Tibial artery (tissue), 4 donors: ENCODE measurements around the gene TAF1C.

Experiments used
- DNase-seq, 2 donors: peaks; one replicate each; pipeline ENCODE4 v3.0.0-alpha.2; 2019
- H3K27ac ChIP-seq, 2 donors: fragments of 200-600 bp; sonication (generic) in 1 of 2; 1 replicate in 1 of 2; 2 replicates in 1 of 2; pipeline ENCODE4 v1.5.1; 2018 to 2019; ENCODE audit warnings: mild to moderate bottlenecking in 1 of 2
- H3K27me3 ChIP-seq, 2 donors: fragments of 200-600 bp; sonication (generic) in 1 of 2; one replicate each; pipeline versions ENCODE4 v1.5.1 to v1.6.0; 2016 to 2019
- H3K36me3 ChIP-seq, 3 donors: fragments of 200-600 bp; sonication (generic) in 2 of 3; one replicate each; pipeline ENCODE4 v1.5.1; 2016 to 2019; ENCODE audit warnings: mild to moderate bottlenecking in 2 of 3
- H3K4me1 ChIP-seq, 4 donors: fragments of 200-600 bp; sonication (generic) in 2 of 4; 1 replicate in 3 of 4; 2 replicates in 1 of 4; pipeline ENCODE4 v1.5.1; 2016 to 2019
- H3K4me3 ChIP-seq, 2 donors: fragments of 200-600 bp; sonication (generic) in 1 of 2; 1 replicate in 1 of 2; 2 replicates in 1 of 2; pipeline ENCODE4 v1.5.1; 2018 to 2019; ENCODE audit warnings: mild to moderate bottlenecking in 2 of 2
- H3K9me3 ChIP-seq, 3 donors: fragments of 200-600 bp; sonication (generic) in 1 of 3; one replicate each; pipeline ENCODE4 v1.5.1; 2016 to 2019
- CTCF ChIP-seq, 2 experiments: fragments of 200-600 bp in 1 of 2; fragments of 450-650 bp in 1 of 2; IDR thresholded peaks; one replicate each; pipeline ENCODE4 v1.5.1; 2017 to 2019; ENCODE audit warnings: antibody characterized with exemption in 2 of 2, mild to moderate bottlenecking in 1 of 2, moderate library complexity in 1 of 2
- intact Hi-C: fragments of 100-400 bp; cut with DNase I; formaldehyde crosslinking; loops from one replicate; pipeline ENCODE4 v1.15.0; 2023; ENCODE audit warnings: low total_unique reads

Gene TAF1C

GRCh38 chr16:84178892-84179611 lies 7.8 kb downstream of the TAF1C start:
- TF ChIP-seq CTCF (IDR thresholded peaks at IDR 0.05): no peak
- Histone ChIP-seq H3K27ac (peak overlapping the region; percentile 77 to 82), H3K27me3 (no peaks in the 10 kb centered on the region), H3K4me3 (no peak overlapping the region), H3K4me1 (peaks cover 0 to 36% (median 31%) of the 10 kb centered on the region in 4 donors), H3K36me3 (peaks cover 39 to 60% (median 58%) of the 10 kb centered on the region in 3 donors), H3K9me3 (no peaks in the 10 kb centered on the region)
- intact Hi-C loops: no loop called here
- DNase-seq: no peak

GRCh38 chr16:84178146-84178765 lies 8.6 kb downstream of the TAF1C start:
- Histone ChIP-seq H3K4me1 (peaks cover 0 to 35% (median 31%) of the 10 kb centered on the region in 4 donors), H3K27ac (peak overlapping the region; percentile 77 to 82), H3K9me3 (no peaks in the 10 kb centered on the region), H3K27me3 (no peaks in the 10 kb centered on the region), H3K4me3 (no peak overlapping the region), H3K36me3 (peaks cover 39 to 52% (median 50%) of the 10 kb centered on the region in 3 donors)
- no peak for TF ChIP-seq CTCF (IDR thresholded peaks at IDR 0.05)
- DNase-seq: no peak
- intact Hi-C loops: no loop called here

GRCh38 chr16:84177741-84178073 lies 9.2 kb downstream of the TAF1C start:
- intact Hi-C loops: no loop called here
- TF ChIP-seq CTCF (IDR thresholded peaks at IDR 0.05): no peak
- Histone ChIP-seq H3K4me3 (no peak overlapping the region), H3K27ac (peak overlapping the region; percentile 77 to 82), H3K27me3 (no peaks in the 10 kb centered on the region), H3K9me3 (no peaks in the 10 kb centered on the region), H3K4me1 (peaks cover 0 to 35% (median 31%) of the 10 kb centered on the region in 4 donors), H3K36me3 (peaks cover 35 to 46% (median 45%) of the 10 kb centered on the region in 3 donors)
- DNase-seq: no peak

GRCh38 chr16:84176192-84177053 lies 10.4 kb downstream of the TAF1C start:
- peaks cover 0 to 35% (median 31%) of the 10 kb centered on the region in 4 donors for H3K4me1 ChIP-seq
- TF ChIP-seq CTCF (IDR thresholded peaks at IDR 0.05): no peak
- no peak overlapping the region for H3K4me3 ChIP-seq
- intact Hi-C loops: no loop called here
- H3K27ac ChIP-seq: peak overlapping the region; percentile 77 to 82
- DNase-seq: no peak
- H3K27me3 ChIP-seq: no peaks in the 10 kb centered on the region
- peaks cover 25 to 33% (median 32%) of the 10 kb centered on the region in 3 donors for H3K36me3 ChIP-seq
- no peaks in the 10 kb centered on the region for H3K9me3 ChIP-seq

GRCh38 chr16:84175350-84176081 lies 11.3 kb downstream of the TAF1C start:
- peak overlapping the region; percentile 77 to 82 for H3K27ac ChIP-seq
- no peaks in the 10 kb centered on the region for H3K9me3 ChIP-seq
- peak; percentile 72 to 74 for TF ChIP-seq CTCF (IDR thresholded peaks at IDR 0.05)
- peaks cover 16 to 24% (median 23%) of the 10 kb centered on the region in 3 donors for H3K36me3 ChIP-seq
- peaks cover 0 to 35% (median 31%) of the 10 kb centered on the region in 4 donors for H3K4me1 ChIP-seq
- intact Hi-C loops: no loop called here
- H3K27me3 ChIP-seq: no peaks in the 10 kb centered on the region
- H3K4me3 ChIP-seq: no peak overlapping the region
- peak in 1 of 2 donors; percentile 49 for DNase-seq
